HEK293 (cell line): Measurements from ENCODE around the gene RGSL1.

Experiments used
- CTCF ChIA-PET: fragments of 350-600 bp; formaldehyde crosslinking; extraction: SDS; loops from one replicate; lab custom pipeline; 2021; ENCODE audit warnings: antibody characterized with exemption; lab: Yijun Ruan, JAX
- POLR2A ChIA-PET: fragments of 300-600 bp; formaldehyde crosslinking; extraction: SDS; loops from one replicate; lab custom pipeline; 2020; ENCODE audit warnings: antibody characterized with exemption, inconsistent platforms; lab: Yijun Ruan, JAX
- H3K27ac ChIP-seq: fragments of 200-500 bp; sonication (Bioruptor generic); 2 replicates; pipeline ENCODE4 v1.5.1; 2014; ENCODE audit warnings: low read depth, low read length, control low read depth, inconsistent platforms; ENCODE audit errors: extremely low read depth
- H3K36me3 ChIP-seq, 2 experiments: fragments of 200-500 bp in 1 of 2; sonication (Bioruptor generic) in 1 of 2; 1 replicate in 1 of 2; 2 replicates in 1 of 2; pipeline ENCODE4 v1.5.1; 2014 to 2017; ENCODE audit warnings: inconsistent platforms in 2 of 2, low read length in 2 of 2; ENCODE audit not compliant: control insufficient read depth in 2 of 2, insufficient read depth in 1 of 2
- H3K4me1 ChIP-seq: fragments of 200-500 bp; sonication (Bioruptor generic); 2 replicates; pipeline ENCODE4 v1.5.1; 2014; ENCODE audit warnings: mild to moderate bottlenecking, low read length, inconsistent platforms; ENCODE audit not compliant: control insufficient read depth, insufficient read depth
- H3K4me3 ChIP-seq: 2 replicates; pipeline ENCODE4 v1.5.1; 2011; ENCODE audit warnings: low read depth, mild to moderate bottlenecking, control low read depth, low read length, moderate library complexity
- H3K9me3 ChIP-seq: fragments of 200-500 bp; sonication (Bioruptor generic); 2 replicates; pipeline ENCODE4 v1.5.1; 2014; ENCODE audit warnings: low read depth, low read length, inconsistent platforms; ENCODE audit not compliant: control insufficient read depth, insufficient read depth
- BCL11B ChIP-seq: fragments of 450-650 bp; formaldehyde crosslinking; IDR thresholded peaks from 2 replicates; pipeline ENCODE4 v1.5.1; 2016; ENCODE audit warnings: low read depth, missing biosample characterization, missing genetic modification characterization
- RBAK ChIP-seq: fragments of 450-650 bp; formaldehyde crosslinking; IDR thresholded peaks from 2 replicates; pipeline ENCODE4 v1.5.1; 2016; ENCODE audit warnings: missing biosample characterization, missing genetic modification characterization
- SP3 ChIP-seq: fragments of 450-650 bp; formaldehyde crosslinking; IDR thresholded peaks from 2 replicates; pipeline ENCODE4 v1.5.1; 2016; ENCODE audit warnings: missing biosample characterization, missing genetic modification characterization
- ZBTB17 ChIP-seq: fragments of 450-650 bp; formaldehyde crosslinking; IDR thresholded peaks from 2 replicates; pipeline ENCODE4 v1.5.1; 2016; ENCODE audit warnings: missing biosample characterization, missing genetic modification characterization
- ZNF112 ChIP-seq: fragments of 450-650 bp; formaldehyde crosslinking; IDR thresholded peaks from 2 replicates; pipeline ENCODE4 v1.5.0; 2017; ENCODE audit warnings: missing biosample characterization, missing genetic modification characterization
- ZNF133 ChIP-seq: fragments of 450-650 bp; formaldehyde crosslinking; IDR thresholded peaks from 2 replicates; pipeline ENCODE4 v1.5.1; 2016; ENCODE audit warnings: missing biosample characterization, missing genetic modification characterization
- ZNF184 ChIP-seq: fragments of 450-650 bp; IDR thresholded peaks from 2 replicates; pipeline ENCODE4 v1.5.1; 2018; ENCODE audit warnings: missing biosample characterization, mild to moderate bottlenecking, missing genetic modification characterization
- ZNF23 ChIP-seq: fragments of 450-650 bp; formaldehyde crosslinking; IDR thresholded peaks from 2 replicates; pipeline ENCODE4 v1.5.1; 2016; ENCODE audit warnings: missing biosample characterization, missing genetic modification characterization, borderline replicate concordance
- ZNF341 ChIP-seq: fragments of 450-650 bp; formaldehyde crosslinking; IDR thresholded peaks from 2 replicates; pipeline ENCODE4; 2016; ENCODE audit warnings: low read depth, missing biosample characterization, missing genetic modification characterization
- ZNF473 ChIP-seq: fragments of 450-650 bp; formaldehyde crosslinking; IDR thresholded peaks from 2 replicates; pipeline ENCODE4 v1.5.1; 2017; ENCODE audit warnings: missing biosample characterization, missing genetic modification characterization
- ZNF501 ChIP-seq: fragments of 450-650 bp; formaldehyde crosslinking; IDR thresholded peaks from 2 replicates; pipeline ENCODE4 v1.5.1; 2016; ENCODE audit warnings: missing biosample characterization, missing genetic modification characterization
- ZNF518A ChIP-seq: fragments of 450-650 bp; formaldehyde crosslinking; conservative IDR thresholded peaks from 2 replicates; pipeline ENCODE4 v1.5.1; 2016; ENCODE audit warnings: low read depth, missing biosample characterization, missing genetic modification characterization
- ZNF610 ChIP-seq: fragments of 450-650 bp; formaldehyde crosslinking; IDR thresholded peaks from 2 replicates; pipeline ENCODE4 v1.5.1; 2016; ENCODE audit warnings: missing biosample characterization, missing genetic modification characterization, borderline replicate concordance
- ZNF629 ChIP-seq: fragments of 450-650 bp; formaldehyde crosslinking; IDR thresholded peaks from 2 replicates; pipeline ENCODE4 v1.5.1; 2017; ENCODE audit warnings: missing biosample characterization, missing genetic modification characterization
- ZNF664 ChIP-seq: fragments of 450-650 bp; formaldehyde crosslinking; IDR thresholded peaks from 2 replicates; pipeline ENCODE4 v1.5.1; 2016; ENCODE audit warnings: missing biosample characterization, missing genetic modification characterization
- ZNF704 ChIP-seq: fragments of 450-650 bp; formaldehyde crosslinking; IDR thresholded peaks from 2 replicates; pipeline ENCODE4 v1.5.1; 2016; ENCODE audit warnings: missing biosample characterization, missing genetic modification characterization
- ZSCAN23 ChIP-seq: fragments of 450-650 bp; formaldehyde crosslinking; IDR thresholded peaks from 2 replicates; pipeline ENCODE4 v1.5.1; 2016; ENCODE audit warnings: missing biosample characterization, missing genetic modification characterization
- TF ChIP-seq, protein P1 (sequence below): fragments of 450-650 bp; formaldehyde crosslinking; optimal IDR thresholded peaks from 2 replicates; pipeline ENCODE3; 2016; ENCODE audit warnings: missing biosample characterization, mild to moderate bottlenecking, missing genetic modification characterization
- TF ChIP-seq, protein P2 (sequence below): fragments of 450-650 bp; formaldehyde crosslinking; IDR thresholded peaks from 2 replicates; pipeline ENCODE4 v1.5.1; 2016; ENCODE audit warnings: missing biosample characterization, missing genetic modification characterization

The RGSL1 gene

GRCh38 chr1:182478238-182478637, 28.3 kb downstream of the RGSL1 start:
- Histone ChIP-seq H3K4me1 (no peaks in the 10 kb centered on the region), H3K27ac (no peak overlapping the region), H3K9me3 (no peaks in the 10 kb centered on the region), H3K4me3 (no peak overlapping the region), H3K36me3 (no peaks in the 10 kb centered on the region)
- no peak for TF ChIP-seq ZNF133 (tag by site-specific recombination)
- TF ChIP-seq, protein P1, sequence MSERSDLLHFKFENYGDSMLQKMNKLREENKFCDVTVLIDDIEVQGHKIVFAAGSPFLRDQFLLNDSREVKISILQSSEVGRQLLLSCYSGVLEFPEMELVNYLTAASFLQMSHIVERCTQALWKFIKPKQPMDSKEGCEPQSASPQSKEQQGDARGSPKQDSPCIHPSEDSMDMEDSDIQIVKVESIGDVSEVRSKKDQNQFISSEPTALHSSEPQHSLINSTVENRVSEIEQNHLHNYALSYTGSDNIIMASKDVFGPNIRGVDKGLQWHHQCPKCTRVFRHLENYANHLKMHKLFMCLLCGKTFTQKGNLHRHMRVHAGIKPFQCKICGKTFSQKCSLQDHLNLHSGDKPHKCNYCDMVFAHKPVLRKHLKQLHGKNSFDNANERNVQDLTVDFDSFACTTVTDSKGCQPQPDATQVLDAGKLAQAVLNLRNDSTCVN (tag by site-specific recombination), result no peak
- no peak for TF ChIP-seq ZNF518A
- no peak for TF ChIP-seq ZNF473
- TF ChIP-seq SP3, result no peak
- CTCF ChIA-PET, result interaction anchor here (0.7 kb wide), 1 partner anchor 473 kb away, joined by 4 read pairs; no protein-coding TSS in a partner anchor
- POLR2A ChIA-PET, result no interaction called here

DNA sequence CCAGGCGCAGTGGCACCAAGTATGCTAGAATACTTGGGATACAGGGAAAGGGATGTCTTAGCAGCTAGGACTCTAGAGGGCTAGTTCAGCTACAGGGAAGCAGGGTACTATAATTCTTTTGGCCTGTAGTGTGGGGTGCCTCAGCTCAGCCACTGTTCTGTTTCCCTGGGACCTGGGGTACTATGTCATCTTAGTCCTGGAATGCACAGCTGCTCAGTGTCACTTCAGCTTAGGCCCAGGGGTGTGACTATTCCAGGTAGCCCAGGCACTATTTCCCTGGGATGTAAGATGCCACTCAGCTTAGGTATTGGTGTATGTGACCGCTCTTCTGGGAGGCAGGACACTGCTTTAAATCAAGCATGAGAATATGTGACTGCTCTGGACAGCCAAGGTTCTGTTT, 34.1 kb downstream of the RGSL1 start:
- Histone ChIP-seq H3K27ac (no peak overlapping the region), H3K4me1 (no peaks in the 10 kb centered on the region), H3K9me3 (no peaks in the 10 kb centered on the region), H3K36me3 (no peaks in the 10 kb centered on the region), H3K4me3 (no peak overlapping the region)
- no peak for TF ChIP-seq ZNF501 (tag by site-specific recombination)
- TF ChIP-seq ZNF184 (tag by site-specific recombination), result no peak
- no peak for TF ChIP-seq ZNF112 (tag by site-specific recombination)
- no peak for TF ChIP-seq ZNF23
- TF ChIP-seq ZBTB17 (tag by site-specific recombination), result no peak
- TF ChIP-seq ZNF629 (tag by site-specific recombination), result no peak
- TF ChIP-seq ZNF704, result no peak
- TF ChIP-seq ZSCAN23 (tag by site-specific recombination), result no peak
- TF ChIP-seq ZNF610, result no peak
- ChIA-PET POLR2A (no interaction called here), CTCF (interaction anchor here (0.8 to 1.8 kb wide), 3 partner anchors 22 to 83 kb away, joined by 3 to 5 read pairs (median 3); no protein-coding TSS in a partner anchor)

GRCh38 chr1:182484531-182485257, 34.7 kb downstream of the RGSL1 start:
- Histone ChIP-seq H3K4me1 (no peaks in the 10 kb centered on the region), H3K36me3 (no peaks in the 10 kb centered on the region), H3K4me3 (no peak overlapping the region), H3K27ac (no peak overlapping the region), H3K9me3 (no peaks in the 10 kb centered on the region)
- POLR2A ChIA-PET, result no interaction called here
- CTCF ChIA-PET, result interaction anchor here (0.6 to 1.8 kb wide), 4 partner anchors 10 to 82 kb away, joined by 3 to 5 read pairs (median 3); no protein-coding TSS in a partner anchor
- TF ChIP-seq ZNF664 (tag by site-specific recombination) (no peak), ZNF341 (tag by site-specific recombination) (peak; percentile 19; the same call in 1 of the 2 replicates), BCL11B (tag by site-specific recombination) (no peak), RBAK (tag by site-specific recombination) (no peak), ZNF133 (tag by site-specific recombination) (no peak)
- TF ChIP-seq, protein P2, sequence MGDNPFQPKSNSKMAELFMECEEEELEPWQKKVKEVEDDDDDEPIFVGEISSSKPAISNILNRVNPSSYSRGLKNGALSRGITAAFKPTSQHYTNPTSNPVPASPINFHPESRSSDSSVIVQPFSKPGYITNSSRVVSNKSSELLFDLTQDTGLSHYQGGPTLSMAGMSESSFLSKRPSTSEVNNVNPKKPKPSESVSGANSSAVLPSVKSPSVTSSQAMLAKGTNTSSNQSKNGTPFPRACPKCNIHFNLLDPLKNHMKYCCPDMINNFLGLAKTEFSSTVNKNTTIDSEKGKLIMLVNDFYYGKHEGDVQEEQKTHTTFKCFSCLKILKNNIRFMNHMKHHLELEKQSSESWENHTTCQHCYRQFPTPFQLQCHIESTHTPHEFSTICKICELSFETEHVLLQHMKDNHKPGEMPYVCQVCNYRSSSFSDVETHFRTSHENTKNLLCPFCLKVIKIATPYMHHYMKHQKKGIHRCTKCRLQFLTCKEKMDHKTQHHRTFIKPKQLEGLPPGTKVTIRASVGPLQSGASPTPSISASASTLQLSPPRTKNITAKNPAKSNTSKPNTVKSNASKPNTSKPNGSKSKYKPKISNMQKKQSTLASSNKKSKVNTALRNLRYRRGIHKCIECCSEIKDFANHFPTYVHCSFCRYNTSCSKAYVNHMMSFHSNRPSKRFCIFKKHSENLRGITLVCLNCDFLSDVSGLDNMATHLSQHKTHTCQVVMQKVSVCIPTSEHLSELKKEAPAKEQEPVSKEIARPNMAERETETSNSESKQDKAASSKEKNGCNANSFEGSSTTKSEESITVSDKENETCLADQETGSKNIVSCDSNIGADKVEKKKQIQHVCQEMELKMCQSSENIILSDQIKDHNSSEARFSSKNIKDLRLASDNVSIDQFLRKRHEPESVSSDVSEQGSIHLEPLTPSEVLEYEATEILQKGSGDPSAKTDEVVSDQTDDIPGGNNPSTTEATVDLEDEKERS (tag by site-specific recombination), result no peak
